Activated CD4-positive, alpha-beta T cell treated with anti-CD3 and anti-CD28 coated beads for 1 hour (primary cell): Measurements from ENCODE around the gene HAVCR2.
A peak's percentile ranks its signal among the peaks of the same experiment; 100 is the strongest.

Source experiments
- DNase-seq: peaks from one replicate; pipeline ENCODE4 v3.0.0-alpha.2; 2020

Gene HAVCR2

DNA sequence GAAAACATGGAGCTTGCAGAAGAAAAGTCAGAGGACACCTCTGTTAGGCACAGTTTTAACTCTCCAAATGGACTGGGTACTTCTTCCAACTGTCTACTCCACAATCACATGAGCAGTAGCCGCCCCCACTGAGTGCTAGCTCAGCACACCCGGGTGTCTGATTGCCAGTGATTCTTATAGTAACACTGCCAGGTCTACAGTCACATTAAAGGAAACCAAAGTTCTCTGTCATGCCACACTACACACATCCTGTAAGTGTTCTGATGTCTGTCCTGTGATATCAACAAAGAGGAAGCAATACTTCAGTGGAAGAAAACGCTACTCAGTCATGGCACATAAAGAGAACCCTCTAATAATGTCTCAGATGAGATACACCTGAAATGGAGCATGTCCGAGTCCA is at the start of gene HAVCR2:
Gene HAVCR2, minus strand, starts transcription at position 69 of the 400 bp plus-strand sequence. Its CDS starts 61 bp downstream, at position 8.
- peak; percentile 22 for DNase-seq

DNA sequence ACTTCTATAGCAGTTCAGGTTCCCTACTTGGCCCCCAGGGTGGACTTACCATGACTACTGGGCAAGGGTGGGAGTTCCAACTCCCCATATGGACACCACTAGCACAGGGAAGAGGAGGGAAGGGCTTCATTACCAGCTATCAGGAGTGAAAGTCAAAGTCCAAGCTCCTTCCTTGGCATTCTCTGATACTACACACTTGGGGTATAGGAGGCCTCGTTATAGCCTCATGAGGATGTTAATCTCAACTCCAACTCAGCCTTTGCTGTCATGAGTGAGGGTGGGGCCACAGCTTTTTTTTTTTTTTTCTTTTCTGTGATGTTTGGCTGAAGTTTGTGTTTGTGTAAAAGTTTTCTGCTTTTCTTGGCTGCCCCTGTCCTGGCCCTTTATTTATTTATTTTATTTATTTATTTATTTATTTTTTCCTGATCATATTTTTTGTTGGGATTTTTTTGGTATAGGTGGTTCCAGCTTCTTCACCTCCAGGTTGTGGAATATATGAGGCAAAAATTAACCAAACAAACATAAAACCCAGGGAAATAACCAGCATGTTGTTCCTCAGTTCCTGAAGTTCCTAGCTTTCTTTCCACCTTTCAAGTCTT is 48.5 kb upstream of the HAVCR2 start:
- DNase-seq = no peak

DNA sequence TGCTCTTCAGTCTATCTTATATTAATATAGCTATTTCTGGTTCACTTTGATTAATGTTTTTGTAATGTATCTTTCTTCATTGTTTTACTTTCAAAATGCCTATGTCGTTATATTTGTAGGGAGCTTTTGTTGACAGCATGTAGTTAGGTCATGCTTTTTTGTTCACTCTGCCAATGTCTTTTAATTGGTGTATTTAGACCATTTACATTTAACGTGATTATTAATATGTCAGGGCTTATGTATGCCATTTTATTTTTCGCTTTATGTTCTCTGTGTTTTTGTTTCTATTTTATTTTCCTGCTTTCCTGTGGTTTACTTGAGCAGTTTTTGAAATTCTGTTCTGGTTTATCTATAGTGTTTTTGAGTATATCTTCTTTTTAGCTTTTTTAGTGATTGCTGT is 46.5 kb upstream of the HAVCR2 start:
- DNase-seq = no peak

DNA sequence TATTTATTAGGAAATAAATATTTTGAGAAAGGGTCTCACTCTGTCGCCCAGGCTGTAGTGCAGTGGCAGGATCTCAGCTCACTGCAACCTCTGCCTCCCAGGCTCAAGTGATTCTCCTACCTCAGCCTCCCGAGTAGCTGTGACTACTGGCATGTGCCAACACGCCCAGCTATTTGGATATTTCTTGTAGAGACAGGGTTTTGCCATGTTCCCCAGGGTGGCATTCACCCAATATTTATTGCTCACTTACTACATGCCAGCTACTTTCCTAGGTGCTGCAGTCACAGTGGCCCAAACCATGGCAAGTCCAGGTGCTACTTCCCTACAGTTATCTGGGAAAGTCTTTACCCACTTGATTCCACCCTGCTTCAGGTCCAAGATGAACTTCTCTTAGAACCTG is 42.2 kb upstream of the HAVCR2 start:
- no peak for DNase-seq

DNA sequence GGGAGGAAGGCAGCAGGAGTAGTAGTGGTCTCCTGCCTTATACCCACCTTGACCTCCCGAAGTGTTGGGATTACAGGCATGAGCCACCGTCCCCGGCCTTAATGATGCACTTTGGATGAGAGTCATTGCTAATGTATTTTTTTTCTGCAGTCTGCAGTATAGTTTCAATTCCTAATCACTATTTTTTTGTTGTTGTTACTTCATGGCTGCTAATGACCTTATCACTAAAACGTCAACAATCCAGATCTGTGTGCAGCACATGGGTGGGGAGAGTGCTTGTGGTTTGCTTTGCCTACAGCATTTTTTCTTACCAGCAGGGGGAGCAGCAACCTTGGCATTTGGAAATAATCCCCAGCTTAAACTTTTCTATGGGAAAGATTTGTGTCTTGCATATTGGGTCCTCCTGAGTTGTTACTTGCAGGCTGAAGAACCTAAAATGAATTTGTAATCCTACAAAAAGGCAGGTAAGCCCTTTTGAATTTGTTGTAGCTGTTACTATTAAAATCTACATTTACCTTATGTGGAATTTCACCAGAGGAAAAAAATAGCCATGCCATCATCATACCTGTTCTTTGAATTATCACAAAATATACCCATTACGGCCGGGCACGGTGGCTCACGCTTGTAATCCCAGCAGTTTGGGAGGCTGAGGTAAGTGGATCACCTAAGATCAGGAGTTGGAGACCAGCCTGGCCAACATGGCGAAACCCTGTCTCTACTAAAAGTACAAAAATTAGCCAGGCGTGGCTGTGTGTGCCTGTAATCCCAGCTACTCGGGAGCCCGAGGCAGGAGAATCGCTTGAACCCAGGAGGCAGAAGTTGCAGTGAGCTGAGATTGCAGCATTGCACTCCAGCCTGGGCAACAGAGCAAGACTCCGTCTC is 40.1 kb upstream of the HAVCR2 start:
- peak; percentile 63 for DNase-seq

DNA sequence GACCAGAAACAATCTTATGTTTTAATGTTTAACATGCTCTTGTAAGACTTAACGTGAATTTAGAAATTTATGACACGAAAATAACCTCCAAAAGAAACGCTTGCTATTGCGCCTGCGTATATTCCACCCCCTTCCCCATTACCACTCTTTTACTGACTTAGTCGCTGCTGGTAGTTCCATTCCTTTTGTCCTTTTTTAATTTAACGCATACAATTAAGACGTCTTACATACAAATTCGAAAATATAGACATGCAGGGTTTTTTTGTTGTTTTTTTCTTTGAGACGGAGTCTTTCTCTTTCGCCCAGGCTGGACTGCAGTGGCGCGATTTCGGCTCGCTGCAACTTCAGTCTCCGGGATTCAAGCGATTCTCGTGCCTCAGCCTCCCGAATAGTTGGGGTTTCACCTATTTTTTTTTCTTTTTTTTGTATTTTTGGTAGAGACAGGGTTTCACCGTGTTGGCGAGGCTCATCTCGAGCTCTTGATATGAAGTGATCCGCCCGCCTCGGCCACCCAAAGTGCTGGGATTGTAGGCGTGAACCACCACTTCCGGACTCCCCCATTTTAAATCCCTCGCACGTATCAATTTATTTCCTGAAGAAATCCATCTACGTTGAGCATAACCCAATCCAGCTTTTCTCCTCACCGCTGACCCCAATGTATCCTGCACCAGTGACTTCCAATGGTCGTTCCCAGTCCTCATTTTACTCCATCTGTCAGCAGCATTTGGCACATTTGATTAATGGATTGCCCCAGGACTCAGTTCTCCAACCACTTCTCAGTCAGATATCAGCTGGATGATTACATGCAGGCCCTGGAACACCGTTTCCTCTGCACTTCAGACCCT is 34.5 kb upstream of the HAVCR2 start:
- DNase-seq = no peak

DNA sequence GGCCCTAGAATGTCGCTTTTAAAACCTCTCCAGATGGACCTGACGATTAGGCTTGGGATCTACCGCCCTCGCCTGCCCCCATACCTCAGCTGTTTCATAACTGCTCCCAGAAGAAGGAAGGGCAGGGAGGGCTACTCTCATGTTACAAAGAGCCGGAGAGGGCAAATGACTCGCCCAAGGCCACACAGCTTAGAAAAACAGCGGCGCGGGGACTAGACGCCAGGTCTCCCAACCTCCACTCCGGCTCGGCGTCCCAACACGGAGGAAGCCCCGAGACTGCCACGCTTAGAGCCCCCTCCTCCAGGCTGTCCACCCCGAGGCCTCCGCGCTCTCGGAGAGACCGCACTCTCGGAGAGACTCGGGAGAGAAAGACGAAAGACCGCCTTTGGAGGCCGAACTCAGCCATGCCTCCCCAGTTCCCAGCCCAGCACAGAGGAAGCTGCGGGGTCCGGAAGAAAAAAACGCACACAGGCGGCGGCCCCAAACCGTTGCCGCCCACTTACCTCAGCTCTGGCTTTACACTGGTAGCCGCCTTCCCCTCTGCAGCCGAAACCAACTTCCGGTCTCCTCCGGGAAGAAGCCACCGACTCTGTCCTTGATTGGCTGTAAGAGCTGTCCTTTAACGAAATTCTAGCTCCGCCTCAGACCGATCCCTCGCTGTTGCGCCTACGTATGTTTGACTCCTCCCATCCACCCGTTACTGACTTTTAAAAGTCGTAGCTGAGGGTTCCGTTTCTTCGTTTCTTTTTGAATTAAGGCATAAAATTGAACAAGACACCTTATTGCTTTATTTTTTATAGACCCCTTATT is 33.7 kb upstream of the HAVCR2 start, which contains the start of gene MED7:
Gene MED7, minus strand, starts transcription at position 549 of the 810 bp plus-strand sequence. CDS start 3,434 bp downstream, outside the sequence.
- DNase-seq = peak; percentile 84

DNA sequence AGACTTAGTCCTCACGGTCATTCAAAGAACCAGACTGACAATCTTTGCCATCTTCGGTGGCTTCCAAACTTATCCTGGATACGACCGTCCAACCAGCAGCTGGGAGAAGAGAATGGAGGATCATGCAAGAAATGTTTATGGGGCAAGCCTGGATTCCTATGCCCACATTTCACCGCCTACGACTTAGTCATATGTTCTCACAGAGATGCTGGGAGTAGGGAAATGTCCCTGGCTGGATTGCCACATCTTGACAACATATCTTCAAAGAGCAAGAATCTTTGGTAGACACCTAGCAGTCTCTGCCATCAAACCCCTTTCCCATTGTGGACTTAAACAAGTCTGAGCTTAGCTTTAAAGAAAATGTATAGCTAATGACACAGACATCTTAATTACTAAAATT is 28.8 kb upstream of the HAVCR2 start:
- DNase-seq = no peak

DNA sequence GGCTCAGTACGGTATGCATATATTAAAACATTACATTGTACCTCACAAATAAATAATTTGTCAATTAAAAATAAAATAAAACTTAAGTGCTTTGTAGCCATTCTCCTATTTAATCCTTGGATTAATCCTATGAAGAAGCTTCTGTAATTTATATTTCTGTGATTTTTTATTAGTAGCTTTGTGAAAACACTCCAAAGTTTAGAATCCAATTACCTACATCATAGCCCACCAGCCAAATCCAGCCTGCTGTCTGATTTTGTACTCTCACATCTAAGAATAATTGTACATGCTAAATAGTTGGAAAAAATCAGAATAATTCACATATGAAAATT is 23.4 kb upstream of the HAVCR2 start:
- DNase-seq = no peak

DNA sequence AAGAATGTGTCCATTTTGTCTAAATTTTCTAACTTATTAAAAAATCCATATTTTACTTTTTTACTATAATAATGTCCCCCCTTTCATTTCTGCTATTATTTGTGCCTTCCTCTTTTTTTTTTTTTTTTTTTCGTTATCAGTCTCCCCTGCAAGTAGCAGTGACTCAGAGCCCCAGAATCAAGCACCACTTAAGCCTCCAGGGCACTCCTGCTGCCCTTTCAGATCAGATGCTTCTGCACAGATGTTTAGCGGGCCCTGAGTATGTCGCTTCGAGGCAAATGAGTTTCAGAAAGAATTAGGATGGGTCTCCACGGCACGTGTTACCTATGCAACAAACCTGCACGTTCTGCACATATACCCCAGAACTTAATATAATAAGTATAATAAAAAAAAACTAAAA is 22.1 kb upstream of the HAVCR2 start:
- no peak for DNase-seq

DNA sequence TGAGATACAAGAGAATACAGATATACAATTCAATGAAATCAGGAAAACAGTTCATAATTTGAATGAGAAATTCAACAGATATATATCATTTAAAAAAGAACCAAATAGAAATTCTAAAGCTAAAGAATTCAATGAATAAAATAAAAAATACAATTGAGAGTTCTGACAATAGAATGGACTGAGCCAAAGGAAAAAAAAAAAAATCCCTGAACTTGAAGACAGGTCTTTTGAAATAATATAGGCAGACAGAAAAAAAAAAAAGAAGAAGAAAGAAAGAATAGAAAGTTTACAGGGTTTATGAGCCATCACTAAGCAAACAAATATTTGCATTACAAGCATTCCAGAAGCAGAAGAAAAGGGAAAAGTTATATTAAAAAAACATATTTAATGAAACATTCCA is 12.9 kb upstream of the HAVCR2 start:
- DNase-seq = no peak

DNA sequence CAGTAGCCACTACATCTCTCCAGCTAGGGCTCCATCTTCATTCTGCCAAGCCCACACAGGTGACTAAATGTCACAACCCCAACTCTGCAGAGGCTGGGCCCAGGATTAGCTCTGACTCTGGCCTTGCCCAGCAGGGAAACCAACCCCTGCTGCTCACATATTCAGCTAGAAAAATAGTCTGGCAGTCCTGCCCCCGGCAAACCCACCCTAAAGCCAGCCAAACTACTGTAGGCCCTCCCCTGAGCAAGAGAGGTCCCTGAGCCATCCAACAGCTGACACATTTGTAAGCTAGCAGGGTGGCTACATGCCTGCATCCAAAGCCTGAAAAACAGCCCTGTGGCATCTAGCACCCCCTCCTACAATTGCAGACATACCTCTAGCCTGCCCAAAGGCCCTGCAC is 11.3 kb upstream of the HAVCR2 start:
- no peak for DNase-seq

DNA sequence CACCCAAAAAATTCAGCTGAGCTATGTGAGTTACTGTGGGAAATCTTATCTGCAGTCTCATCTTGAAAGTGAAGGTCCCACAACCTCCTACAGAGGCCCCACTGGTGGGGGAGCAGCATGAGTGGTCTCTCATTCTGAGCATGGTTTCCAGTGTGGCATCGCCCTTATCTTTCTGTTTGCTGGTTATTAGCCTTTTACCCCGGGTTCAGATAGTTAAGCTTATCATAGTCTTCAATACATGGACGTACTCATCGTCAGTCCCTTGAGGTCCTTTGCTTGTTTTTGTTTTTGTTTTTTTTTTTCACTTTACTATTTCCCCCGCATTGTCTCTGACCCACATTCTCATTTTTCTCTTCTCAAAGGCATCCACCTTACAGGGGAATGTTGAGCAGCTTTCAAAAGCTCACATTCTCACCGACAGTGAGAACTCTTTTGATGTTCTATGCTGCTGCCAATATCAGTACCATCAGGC is 7.7 kb upstream of the HAVCR2 start:
- DNase-seq = no peak

DNA sequence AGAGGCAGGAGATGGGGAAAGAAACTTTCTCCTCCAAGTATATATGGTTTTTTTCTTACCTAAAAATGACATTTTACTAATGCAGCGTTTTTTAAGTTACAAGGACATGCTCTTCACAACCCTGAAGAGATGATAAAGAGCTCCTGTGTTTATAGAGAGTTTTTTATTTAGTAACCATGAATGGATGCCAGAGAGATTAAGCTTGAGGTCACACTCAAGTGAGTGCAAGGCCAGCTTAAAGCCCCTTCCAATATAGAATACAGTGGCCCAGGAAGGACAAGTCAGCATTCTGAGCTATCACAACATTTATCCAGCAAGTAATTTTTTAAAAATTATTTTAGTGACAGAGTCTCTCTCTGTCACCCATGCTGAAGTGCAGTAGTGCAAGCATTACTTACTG is 6.7 kb upstream of the HAVCR2 start:
- DNase-seq = no peak

DNA sequence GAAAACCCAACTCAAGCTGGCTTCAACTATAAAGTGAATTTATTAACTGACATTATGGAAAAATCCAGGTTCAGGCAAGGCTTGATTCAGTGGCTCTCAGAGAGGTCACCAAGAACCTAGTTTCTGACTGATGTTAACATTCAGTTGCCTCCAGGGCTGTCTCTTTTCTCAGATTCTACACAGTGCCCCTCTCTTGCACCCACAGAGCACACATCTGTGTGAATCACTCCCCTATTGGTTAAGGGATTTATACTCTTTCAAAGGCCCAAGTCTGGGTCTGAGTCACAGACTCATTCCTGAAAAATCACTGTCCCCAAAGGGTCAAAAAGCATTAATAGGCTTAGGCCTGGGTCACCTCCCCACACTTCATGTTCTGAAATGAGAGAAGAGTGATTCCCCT is 6.2 kb upstream of the HAVCR2 start:
- DNase-seq = no peak

DNA sequence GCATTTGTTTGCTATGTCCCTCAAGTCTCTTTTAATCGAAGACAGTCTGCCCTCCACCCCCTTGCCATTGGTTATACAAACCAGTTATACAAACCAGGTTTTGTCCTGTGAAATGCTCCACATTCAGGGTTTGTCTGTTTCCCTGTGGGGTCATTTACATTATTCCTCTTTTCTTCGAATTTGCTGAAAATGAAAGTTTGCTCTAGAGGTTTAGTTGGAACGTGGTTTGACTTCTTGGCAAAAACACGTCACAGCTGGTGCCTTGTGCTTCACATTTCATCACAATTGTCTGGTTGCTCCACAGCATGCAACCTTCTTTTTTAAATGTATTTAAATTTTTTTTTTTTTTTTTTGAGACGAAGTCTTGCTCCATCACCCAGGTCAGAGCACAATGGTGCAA is 4.2 kb upstream of the HAVCR2 start:
- no peak for DNase-seq

DNA sequence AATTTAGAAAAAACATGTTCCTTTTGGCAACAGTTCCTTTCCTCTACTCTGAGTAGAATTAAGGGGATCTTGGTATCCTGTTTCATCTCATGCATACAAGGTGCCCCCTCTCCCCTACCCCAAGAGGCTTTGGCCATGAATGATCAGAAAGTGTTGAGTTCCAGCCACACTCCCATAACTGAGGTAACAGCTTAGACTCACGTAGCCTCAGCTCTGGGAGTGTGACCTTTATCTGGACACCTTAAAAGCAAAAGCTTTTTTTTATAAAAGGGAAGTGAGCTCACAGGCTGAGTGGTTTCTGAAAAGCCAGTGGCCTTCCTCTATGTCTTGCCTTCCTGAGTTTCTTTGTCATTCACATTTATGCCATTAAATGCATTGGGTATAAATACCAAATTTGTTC is 900 bp upstream of the HAVCR2 start:
- no peak for DNase-seq

DNA sequence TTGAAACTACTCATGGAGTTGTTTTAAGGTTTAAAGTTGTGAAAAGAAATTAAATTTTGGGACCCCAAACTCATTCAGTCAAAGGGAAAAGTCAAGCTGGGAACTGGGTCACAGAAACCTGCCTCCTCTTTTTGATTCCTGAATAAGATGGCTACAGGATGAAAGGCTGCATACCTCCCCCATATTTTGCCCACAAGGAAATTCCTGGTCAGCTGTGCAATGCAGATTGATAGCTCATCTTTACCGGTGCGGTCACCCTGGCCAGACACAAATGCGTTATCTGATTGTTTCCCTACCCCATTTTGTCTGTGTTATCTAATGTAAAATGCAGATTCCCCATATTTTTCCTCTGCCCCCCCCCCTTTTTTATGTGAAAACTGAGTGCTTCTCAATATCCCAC is 1.3 kb downstream of the HAVCR2 start:
- DNase-seq = no peak

DNA sequence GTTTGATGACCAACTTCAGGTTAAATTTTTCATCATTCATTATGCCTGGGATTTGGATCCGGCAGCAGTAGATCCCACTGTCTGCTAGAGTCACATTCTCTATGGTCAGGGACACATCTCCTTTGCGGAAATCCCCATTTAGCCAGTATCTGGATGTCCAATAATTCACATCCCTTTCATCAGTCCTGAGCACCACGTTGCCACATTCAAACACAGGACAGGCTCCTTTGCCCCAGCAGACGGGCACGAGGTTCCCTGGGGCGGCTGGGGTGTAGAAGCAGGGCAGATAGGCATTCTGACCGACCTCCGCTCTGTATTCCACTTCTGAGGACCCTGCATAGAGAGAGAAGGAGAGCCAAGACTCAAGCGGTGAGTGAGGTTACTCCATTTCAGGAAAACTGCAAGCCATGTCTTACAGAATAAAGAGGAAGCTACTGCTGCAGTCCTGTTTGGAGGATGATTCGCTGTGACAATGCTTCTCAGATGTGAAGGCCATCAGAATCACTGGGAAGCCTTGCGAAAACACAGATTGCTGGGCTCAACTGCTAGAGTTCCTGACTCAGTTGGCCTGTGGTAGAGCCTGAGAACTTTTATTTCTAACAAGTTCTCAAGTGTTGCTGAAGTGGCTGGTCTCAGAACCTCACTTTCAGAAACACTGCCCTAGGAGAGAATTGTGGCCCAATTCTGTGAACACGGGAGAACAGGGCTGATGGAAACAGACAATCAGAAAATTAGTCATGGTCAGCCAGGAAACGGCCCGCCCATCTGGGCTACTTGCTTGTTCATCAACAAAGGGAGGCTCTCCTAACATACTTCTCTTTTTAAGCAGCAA is 2.0 kb downstream of the HAVCR2 start:
- no peak for DNase-seq

DNA sequence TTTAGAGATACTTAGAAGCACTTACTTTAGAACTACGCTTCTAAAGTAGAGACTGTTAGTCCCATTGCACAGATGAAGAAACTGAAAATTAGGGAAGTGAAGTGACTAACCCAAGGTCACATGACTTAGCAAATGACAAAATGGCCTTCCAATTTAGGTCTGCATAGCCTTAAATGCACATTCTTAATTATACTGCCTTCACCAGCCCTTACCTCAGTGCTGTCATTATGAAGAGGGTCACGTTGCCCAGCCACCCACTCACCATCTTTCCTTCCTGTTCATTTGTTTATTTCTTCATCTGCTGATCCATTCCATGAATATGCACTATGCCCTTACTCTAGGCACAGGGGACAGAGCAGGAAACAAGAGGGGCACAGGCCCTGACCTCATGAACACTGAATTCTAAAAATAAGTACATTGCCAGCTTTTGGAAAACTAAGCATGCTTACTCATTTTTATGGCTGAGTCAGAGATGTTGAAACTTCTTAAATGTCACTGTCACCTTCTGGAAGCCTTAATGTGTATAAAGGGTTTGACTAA is 8.6 kb downstream of the HAVCR2 start:
- DNase-seq = no peak

DNA sequence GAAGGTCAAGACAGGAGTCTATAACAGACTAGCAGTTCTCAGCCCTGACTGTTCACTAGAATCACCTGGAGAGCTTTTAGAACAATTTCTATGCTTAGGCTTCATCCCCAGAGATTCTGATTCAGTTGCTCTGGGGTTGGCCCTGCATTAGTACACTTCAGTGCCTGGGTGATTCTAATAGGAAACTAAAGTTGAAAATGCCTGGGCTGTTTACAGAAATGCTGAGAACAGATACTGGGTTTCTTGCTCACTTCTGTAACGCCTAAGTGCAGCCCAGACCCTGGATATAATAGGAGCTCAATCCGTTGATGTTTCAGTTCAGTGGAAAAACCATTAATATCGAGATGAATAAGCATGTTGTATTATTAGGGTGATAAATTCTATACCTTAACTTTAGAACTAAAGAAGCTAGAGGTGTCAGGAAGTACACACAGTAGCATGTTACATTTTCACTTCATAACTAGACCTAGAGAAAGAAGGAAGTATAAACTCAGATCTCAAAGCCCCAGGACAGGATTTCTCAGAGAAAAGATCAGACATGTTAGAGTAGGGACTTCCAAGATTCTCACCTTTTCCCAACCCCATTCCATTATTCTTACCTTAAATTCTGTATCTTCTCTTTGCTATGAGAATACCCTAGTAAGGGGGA is 20.4 kb downstream of the HAVCR2 start:
- DNase-seq = no peak
